Measurements from ENCODE around the gene TMEM51. TPM values are rescaled to one million over a fixed set of nuclear protein-coding genes. Genes with fewer than 3 reads are reported as not detected.

Gene TMEM51
- total RNA-seq, 1 donor from 2014 or later: not detected

DNA sequence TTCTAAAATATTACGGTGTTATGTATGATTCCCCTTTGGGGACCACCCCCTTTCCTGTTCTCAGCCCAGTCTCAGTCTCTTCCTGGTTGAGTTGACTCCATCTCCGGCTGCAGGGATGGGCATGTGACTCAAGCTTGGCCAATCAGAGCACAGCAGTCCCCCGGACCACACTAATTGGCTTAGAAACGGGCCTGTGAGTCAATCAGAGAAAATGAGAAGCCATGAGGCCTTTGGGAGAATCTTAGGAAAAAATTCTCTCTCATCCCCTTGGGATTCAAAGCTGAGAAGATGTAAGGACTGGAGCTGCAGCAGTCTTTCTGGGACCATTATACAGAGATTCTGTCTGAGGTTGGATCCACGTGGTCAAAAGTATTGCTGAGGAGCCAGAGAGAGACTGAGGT is 82.8 kb downstream of the TMEM51 start:
- DNase-seq (ENCODE audit: low spot score in 2 of 2): no peak
- Histone ChIP-seq H3K27me3 (no peaks in the 10 kb centered on the region), H3K27ac (no peak overlapping the region), H3K9me3 (no peaks in the 10 kb centered on the region), H3K4me3 (no peak overlapping the region), H3K36me3 (no peaks in the 10 kb centered on the region), H3K4me1 (no peaks in the 10 kb centered on the region)
- TF ChIP-seq, protein P1, sequence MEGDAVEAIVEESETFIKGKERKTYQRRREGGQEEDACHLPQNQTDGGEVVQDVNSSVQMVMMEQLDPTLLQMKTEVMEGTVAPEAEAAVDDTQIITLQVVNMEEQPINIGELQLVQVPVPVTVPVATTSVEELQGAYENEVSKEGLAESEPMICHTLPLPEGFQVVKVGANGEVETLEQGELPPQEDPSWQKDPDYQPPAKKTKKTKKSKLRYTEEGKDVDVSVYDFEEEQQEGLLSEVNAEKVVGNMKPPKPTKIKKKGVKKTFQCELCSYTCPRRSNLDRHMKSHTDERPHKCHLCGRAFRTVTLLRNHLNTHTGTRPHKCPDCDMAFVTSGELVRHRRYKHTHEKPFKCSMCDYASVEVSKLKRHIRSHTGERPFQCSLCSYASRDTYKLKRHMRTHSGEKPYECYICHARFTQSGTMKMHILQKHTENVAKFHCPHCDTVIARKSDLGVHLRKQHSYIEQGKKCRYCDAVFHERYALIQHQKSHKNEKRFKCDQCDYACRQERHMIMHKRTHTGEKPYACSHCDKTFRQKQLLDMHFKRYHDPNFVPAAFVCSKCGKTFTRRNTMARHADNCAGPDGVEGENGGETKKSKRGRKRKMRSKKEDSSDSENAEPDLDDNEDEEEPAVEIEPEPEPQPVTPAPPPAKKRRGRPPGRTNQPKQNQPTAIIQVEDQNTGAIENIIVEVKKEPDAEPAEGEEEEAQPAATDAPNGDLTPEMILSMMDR (IDR thresholded peaks at IDR 0.05): no peak
- intact Hi-C loops (cut with DNase I): no loop called here

DNA sequence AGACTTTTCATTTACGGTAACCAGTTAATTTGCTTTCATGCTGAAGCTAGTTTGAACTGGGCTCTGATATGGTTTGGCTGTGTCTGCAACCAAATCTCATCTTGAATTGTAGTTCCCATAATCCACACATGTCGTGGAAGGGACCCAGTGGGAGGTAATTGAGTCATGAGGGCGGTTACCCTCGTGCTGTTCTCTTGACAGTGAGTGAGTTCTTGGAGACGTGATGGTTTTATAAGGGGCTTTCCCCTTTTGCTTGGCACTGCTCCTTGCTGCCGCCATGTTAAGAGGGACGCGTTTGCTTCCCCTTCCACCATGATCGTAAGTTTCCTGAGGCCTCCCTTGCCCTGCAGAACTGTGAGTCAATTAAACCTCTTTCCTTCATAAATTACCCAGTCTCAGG is 83.2 kb downstream of the TMEM51 start:
- Histone ChIP-seq H3K9me3 (no peaks in the 10 kb centered on the region), H3K36me3 (no peaks in the 10 kb centered on the region), H3K27me3 (no peaks in the 10 kb centered on the region), H3K4me3 (no peak overlapping the region), H3K4me1 (no peaks in the 10 kb centered on the region), H3K27ac (no peak overlapping the region)
- intact Hi-C loops (cut with DNase I): no loop called here
- DNase-seq (ENCODE audit: low spot score in 2 of 2): no peak
- TF ChIP-seq, protein P1 (IDR thresholded peaks at IDR 0.05): no peak

DNA sequence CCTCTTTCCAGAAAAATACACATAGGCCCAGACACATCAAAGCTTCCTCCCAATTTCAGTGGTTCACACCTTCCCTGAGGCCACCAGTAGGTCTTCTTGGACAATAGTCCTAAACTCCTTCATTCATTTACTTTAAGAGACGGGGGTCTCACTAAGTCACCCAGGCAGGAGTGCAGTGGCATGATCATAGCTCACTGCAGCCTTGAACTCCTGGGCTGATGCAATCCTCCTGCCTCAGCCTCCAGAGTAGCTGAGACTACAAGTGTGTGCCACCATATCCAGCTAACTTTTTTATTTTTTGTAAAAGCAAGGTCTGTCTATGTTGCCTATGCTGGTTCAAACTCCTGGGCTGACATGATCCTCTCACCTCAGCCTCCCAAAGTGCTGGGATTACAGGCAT is 85.2 kb downstream of the TMEM51 start:
- Histone ChIP-seq H3K36me3 (no peaks in the 10 kb centered on the region), H3K4me3 (no peak overlapping the region), H3K4me1 (no peaks in the 10 kb centered on the region), H3K9me3 (no peaks in the 10 kb centered on the region), H3K27ac (no peak overlapping the region), H3K27me3 (no peaks in the 10 kb centered on the region)
- TF ChIP-seq, protein P1 (IDR thresholded peaks at IDR 0.05): no peak
- intact Hi-C loops (cut with DNase I): no loop called here
- no peak for DNase-seq (ENCODE audit: low spot score in 2 of 2)

DNA sequence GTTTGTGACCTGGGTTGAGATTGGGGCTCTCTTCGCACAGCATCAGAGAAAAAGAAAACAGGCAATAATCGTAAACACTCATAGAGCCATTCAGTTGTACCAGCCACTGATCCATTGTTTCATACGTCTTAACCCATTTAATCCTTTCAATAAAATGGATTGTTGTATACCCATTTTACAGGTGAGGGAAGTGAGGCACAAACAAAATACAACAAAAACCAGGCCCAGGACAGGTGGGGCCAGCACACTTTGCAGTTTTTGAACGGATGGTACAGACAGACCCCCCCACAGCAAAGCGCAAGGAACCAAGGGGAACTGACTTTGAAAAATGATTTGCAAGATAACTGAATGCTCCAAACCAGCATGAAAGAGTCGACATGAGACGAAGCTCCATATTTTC is 89.2 kb downstream of the TMEM51 start:
- Histone ChIP-seq H3K27ac (no peak overlapping the region), H3K9me3 (no peaks in the 10 kb centered on the region), H3K4me1 (peaks cover 0 to 3% of the 10 kb centered on the region in 2 donors), H3K27me3 (no peaks in the 10 kb centered on the region), H3K36me3 (no peaks in the 10 kb centered on the region), H3K4me3 (no peak overlapping the region)
- TF ChIP-seq, protein P1 (IDR thresholded peaks at IDR 0.05): no peak
- no peak for DNase-seq (ENCODE audit: low spot score in 2 of 2)
- intact Hi-C loops (cut with DNase I): no loop called here

DNA sequence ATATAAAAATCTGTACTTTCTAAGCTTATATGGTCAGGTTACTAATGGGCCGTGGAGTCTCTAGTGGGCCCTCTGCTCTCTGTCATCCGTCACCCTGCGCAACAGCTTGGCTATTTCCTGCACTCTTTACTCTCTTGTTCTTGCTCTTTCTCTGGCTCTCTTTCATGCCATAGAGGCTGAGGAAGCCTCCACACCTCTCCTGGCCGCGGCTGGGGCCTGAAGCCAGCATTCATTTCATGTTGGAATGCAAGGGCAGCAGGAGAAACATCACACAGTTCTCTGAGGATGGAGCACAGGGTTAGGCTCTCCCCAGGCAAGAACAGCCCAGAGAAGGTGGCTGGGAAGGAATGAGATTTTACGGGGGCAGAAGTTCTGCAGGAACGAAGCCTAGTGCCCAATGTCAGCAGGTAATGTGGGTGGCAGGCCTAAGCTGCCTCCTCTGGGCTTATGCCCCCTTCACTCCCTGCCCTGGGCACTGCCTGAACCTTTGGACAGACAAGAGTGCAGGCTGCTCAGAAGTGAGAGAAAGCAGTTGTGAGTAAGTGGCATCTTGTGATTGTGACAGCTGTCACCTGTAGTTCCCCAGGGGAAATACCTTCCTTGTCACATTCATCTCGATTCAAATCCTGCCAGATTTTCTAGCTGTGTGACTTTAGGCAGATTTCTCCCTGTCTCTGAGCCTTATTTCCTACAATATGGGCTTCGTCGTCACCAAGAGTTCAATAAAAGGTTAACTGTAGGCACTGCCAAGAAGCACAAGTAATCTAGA is 89.9 kb downstream of the TMEM51 start:
- Histone ChIP-seq H3K4me1 (peaks cover 0 to 3% of the 10 kb centered on the region in 2 donors), H3K27me3 (no peaks in the 10 kb centered on the region), H3K27ac (no peak overlapping the region), H3K36me3 (no peaks in the 10 kb centered on the region), H3K9me3 (no peaks in the 10 kb centered on the region), H3K4me3 (no peak overlapping the region)
- intact Hi-C loops (cut with DNase I): no loop called here
- TF ChIP-seq, protein P1 (IDR thresholded peaks at IDR 0.05): no peak
- no peak for DNase-seq (ENCODE audit: low spot score in 2 of 2)
